Mucosa of stomach (tissue), 1 donor: Measurements from ENCODE around the gene ABTB2.

Experiments
- H3K27me3 ChIP-seq: one replicate; pipeline ENCODE4 v1.7.0; 2013; ENCODE audit warnings: mild to moderate bottlenecking, low read length; ENCODE audit not compliant: control insufficient read depth, insufficient read depth
- H3K36me3 ChIP-seq: one replicate; pipeline ENCODE4 v1.7.0; 2013; ENCODE audit warnings: low read length; ENCODE audit not compliant: control insufficient read depth, insufficient read depth
- H3K4me1 ChIP-seq: one replicate; pipeline ENCODE4 v1.7.0; 2013; ENCODE audit warnings: mild to moderate bottlenecking, low read length; ENCODE audit not compliant: control insufficient read depth, insufficient read depth
- H3K4me3 ChIP-seq: one replicate; pipeline ENCODE4 v1.7.0; 2013; ENCODE audit warnings: low read length
- H3K9ac ChIP-seq: one replicate; pipeline ENCODE4 v1.7.0; 2013; ENCODE audit warnings: mild to moderate bottlenecking, low read length, moderate library complexity
- H3K9me3 ChIP-seq: one replicate; pipeline ENCODE4 v1.7.0; 2013; ENCODE audit warnings: mild to moderate bottlenecking, low read length, moderate library complexity; ENCODE audit not compliant: control insufficient read depth
- donor health status: Pancreatic carcinoma.

The ABTB2 gene

GRCh38 chr11:34168642-34169420 lies 189.0 kb downstream of the ABTB2 start:
- Histone ChIP-seq H3K9ac (no peak overlapping the region), H3K4me3 (no peak overlapping the region), H3K27me3 (no peaks in the 10 kb centered on the region), H3K4me1 (no peaks in the 10 kb centered on the region), H3K36me3 (no peaks in the 10 kb centered on the region), H3K9me3 (no peaks in the 10 kb centered on the region)

- H3K9ac ChIP-seq = no peak overlapping the region
- no peaks in the 10 kb centered on the region for H3K36me3 ChIP-seq
- H3K4me3 ChIP-seq = no peak overlapping the region
- no peaks in the 10 kb centered on the region for H3K9me3 ChIP-seq
- H3K27me3 ChIP-seq = no peaks in the 10 kb centered on the region
- no peaks in the 10 kb centered on the region for H3K4me1 ChIP-seq
These were observed 189.8 kb downstream of the ABTB2 start for GRCh38 chr11:34167961-34168360.

DNA sequence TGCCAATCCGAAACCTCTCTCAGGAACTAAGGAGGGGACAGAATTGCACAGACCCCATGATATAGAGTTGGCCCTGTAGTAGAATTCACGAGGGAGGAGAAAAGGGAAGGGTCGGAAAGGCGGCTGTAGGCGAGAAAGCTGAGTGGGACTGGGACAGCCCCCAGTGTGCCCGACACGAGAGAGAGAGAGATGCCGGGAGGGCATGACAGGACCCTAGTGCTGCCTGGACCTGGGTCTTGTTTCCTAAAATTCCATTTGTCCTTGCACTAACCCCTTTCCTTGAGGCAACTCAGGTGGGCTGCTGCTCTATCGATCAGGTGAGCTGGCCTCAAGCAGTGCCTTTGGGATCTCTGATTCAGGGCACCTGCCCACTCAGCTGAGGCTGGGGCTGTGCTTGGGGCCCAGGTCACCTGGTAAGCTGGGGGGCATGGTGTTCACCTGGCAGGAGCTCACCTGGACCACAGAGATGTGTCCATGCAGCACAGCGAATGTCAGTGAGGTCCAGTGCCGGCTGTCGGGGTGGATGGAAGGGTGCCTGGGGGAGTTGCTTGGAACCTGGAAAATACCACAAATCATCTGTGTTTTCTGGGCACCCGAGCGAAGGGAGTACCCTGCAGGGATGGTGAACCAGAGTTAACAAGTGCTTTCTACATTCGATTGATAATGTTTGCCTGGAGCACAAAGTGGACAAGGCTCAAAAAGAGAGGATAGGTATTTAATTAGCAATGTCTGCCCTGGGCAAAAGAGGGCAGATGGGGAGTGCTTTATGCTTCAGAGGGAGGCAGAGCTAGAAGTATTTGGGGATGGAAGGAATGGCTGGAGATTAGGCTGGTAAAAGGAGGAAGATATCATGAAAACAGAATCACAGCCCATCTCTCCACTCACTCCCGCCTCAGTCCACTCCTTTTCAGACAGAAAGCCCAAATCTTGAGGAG lies 190.7 kb downstream of the ABTB2 start:
- no peak overlapping the region for H3K4me3 ChIP-seq
- H3K36me3 ChIP-seq = no peaks in the 10 kb centered on the region
- H3K4me1 ChIP-seq = no peaks in the 10 kb centered on the region
- H3K9ac ChIP-seq = no peak overlapping the region
- no peaks in the 10 kb centered on the region for H3K27me3 ChIP-seq
- H3K9me3 ChIP-seq = no peaks in the 10 kb centered on the region

- no peak overlapping the region for H3K9ac ChIP-seq
- H3K9me3 ChIP-seq = no peaks in the 10 kb centered on the region
- no peaks in the 10 kb centered on the region for H3K36me3 ChIP-seq
- H3K4me1 ChIP-seq = no peaks in the 10 kb centered on the region
- no peaks in the 10 kb centered on the region for H3K27me3 ChIP-seq
- no peak overlapping the region for H3K4me3 ChIP-seq
These were observed 191.8 kb downstream of the ABTB2 start for GRCh38 chr11:34165786-34166555.

DNA sequence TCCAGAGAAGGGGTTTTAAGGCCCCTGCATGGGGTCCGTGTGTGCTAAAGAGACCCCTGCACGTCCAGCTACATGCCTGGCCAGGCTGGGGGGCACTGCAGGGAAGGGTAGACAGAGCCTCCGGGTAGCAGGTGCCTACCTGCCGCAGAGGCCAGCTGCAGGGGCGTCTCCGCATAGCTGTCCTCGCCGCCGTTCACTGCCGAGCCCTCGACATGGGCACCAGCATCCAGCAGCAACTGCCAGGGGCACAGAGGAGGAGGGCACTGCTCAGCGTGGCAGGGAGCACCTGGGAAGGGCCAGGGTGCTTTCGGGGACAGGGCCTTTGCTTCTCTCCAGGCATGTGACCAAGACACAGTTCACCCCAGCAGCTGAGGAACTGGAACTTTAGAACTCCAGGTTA lies 192.7 kb downstream of the ABTB2 start:
- no peaks in the 10 kb centered on the region for H3K36me3 ChIP-seq
- H3K4me3 ChIP-seq = no peak overlapping the region
- H3K27me3 ChIP-seq = no peaks in the 10 kb centered on the region

GRCh38 chr11:34162856-34163255 lies 195.0 kb downstream of the ABTB2 start:
- H3K27me3 ChIP-seq = no peaks in the 10 kb centered on the region
- no peak overlapping the region for H3K4me3 ChIP-seq
- H3K9me3 ChIP-seq = no peaks in the 10 kb centered on the region
- no peaks in the 10 kb centered on the region for H3K4me1 ChIP-seq
- H3K36me3 ChIP-seq = no peaks in the 10 kb centered on the region
- no peak overlapping the region for H3K9ac ChIP-seq

More for the DNA sequence above, 192.7 kb downstream of the ABTB2 start:
- no peaks in the 10 kb centered on the region for H3K9me3 ChIP-seq
- H3K4me1 ChIP-seq = no peaks in the 10 kb centered on the region
- no peak overlapping the region for H3K9ac ChIP-seq

GRCh38 chr11:34162493-34162820 lies 195.4 kb downstream of the ABTB2 start:
- Histone ChIP-seq H3K27me3 (no peaks in the 10 kb centered on the region), H3K36me3 (no peaks in the 10 kb centered on the region), H3K9me3 (no peaks in the 10 kb centered on the region), H3K4me1 (no peaks in the 10 kb centered on the region), H3K4me3 (no peak overlapping the region), H3K9ac (no peak overlapping the region)

DNA sequence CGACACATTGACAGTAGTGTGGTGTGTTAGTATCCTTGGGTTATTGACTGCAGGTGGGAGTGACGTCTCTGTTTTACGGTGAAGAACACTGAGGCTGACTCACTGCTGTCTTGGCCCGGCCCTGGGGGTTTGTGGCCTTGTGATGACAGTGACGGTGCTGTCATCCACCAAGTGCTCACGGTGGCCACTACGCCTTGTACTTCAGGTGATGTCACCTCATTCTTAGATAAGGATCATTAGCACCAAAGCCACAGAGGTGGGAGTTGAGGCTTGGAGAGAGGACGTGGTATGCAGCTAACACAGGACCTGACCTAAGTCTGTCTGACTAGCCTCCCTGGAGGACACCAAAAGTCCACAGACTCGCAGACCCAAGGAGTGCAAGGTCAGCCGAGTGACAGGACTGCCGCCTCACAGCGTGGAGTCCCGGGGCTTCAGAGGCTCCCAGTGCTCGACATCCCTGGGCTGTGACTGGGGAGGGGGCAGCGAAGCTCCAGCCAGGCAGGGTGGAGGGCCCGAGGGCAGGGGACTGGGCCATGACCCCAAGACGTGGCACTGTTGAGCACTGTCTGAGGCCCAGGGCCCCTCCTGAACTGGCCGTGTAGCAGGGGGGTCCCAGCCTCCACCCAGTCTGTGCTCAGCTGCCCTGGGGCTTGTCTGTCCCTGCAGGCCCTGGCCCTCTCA lies 195.9 kb downstream of the ABTB2 start:
- H3K27me3 ChIP-seq = no peaks in the 10 kb centered on the region

GRCh38 chr11:34161361-34161760 lies 196.4 kb downstream of the ABTB2 start:
- Histone ChIP-seq H3K36me3 (no peaks in the 10 kb centered on the region), H3K4me1 (no peaks in the 10 kb centered on the region), H3K27me3 (no peaks in the 10 kb centered on the region), H3K9me3 (no peaks in the 10 kb centered on the region), H3K9ac (no peak overlapping the region), H3K4me3 (no peak overlapping the region)

More for the DNA sequence above, 195.9 kb downstream of the ABTB2 start:
- Histone ChIP-seq H3K4me3 (no peak overlapping the region), H3K9me3 (no peaks in the 10 kb centered on the region), H3K4me1 (no peaks in the 10 kb centered on the region), H3K9ac (no peak overlapping the region), H3K36me3 (no peaks in the 10 kb centered on the region)

- H3K9ac ChIP-seq = no peak overlapping the region
- no peak overlapping the region for H3K4me3 ChIP-seq
- H3K4me1 ChIP-seq = no peaks in the 10 kb centered on the region
- H3K27me3 ChIP-seq = no peaks in the 10 kb centered on the region
- H3K36me3 ChIP-seq = no peaks in the 10 kb centered on the region
- no peaks in the 10 kb centered on the region for H3K9me3 ChIP-seq
These were observed 197.0 kb downstream of the ABTB2 start for GRCh38 chr11:34160791-34161190.

- no peaks in the 10 kb centered on the region for H3K27me3 ChIP-seq
- H3K9me3 ChIP-seq = no peaks in the 10 kb centered on the region
- no peak overlapping the region for H3K9ac ChIP-seq
- H3K4me1 ChIP-seq = no peaks in the 10 kb centered on the region
- no peak overlapping the region for H3K4me3 ChIP-seq
- H3K36me3 ChIP-seq = no peaks in the 10 kb centered on the region
These were observed 197.6 kb downstream of the ABTB2 start for GRCh38 chr11:34160049-34160721.
